CD4-positive, alpha-beta T cell treated with Interleukin-17A for 1 hour (primary cell): Measurements from ENCODE around the gene NOVA2.
A peak's percentile ranks its signal among the peaks of the same experiment; 100 is the strongest.

Source experiments
- DNase-seq: peaks from one replicate; pipeline ENCODE4 v3.0.0-alpha.2; 2020

The NOVA2 gene

DNA sequence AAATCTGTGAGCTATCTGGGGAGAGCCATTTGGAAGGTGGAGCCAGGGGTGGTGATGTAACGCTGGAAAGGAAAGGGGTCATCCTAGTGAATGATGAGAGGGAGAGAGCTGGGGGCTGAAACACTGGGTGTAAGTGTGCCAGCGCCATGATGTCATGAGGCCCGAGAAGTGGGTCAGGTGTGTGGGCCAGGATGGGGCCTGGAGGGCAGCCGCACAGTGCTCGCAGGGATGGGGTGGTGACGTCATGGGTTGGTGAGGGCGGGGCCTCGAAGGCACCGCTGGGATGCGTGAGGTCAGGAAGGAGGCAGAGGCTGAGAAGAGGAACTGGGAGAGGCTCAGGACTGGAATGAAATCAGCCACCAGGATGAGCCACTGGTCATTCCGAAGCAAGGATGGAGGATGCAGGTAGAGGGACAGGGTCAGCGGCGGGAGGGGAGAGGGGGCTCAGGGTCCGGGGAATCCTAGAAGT, 26.0 kb upstream of the NOVA2 start:
- peak; percentile 10 for DNase-seq

DNA sequence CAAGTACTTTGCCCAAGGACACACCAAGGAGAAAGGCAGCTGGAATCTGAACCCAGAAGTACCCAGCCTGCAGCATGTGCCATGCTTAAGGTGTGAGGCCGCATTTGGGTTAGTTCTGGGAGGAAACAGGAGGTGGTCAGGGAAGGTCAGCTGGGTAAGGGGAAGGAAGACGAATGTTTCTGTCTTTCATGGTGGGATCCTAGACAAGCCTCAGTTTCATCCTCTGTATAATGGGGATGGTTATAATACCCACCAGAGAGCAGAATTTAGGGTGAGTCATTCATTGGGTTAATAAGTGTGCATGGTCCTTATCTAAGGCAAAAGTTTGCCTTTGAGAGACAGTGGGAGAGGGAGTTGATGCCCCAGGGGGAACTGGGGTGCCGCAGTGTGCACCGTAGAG, 25.2 kb upstream of the NOVA2 start:
- no peak for DNase-seq

DNA sequence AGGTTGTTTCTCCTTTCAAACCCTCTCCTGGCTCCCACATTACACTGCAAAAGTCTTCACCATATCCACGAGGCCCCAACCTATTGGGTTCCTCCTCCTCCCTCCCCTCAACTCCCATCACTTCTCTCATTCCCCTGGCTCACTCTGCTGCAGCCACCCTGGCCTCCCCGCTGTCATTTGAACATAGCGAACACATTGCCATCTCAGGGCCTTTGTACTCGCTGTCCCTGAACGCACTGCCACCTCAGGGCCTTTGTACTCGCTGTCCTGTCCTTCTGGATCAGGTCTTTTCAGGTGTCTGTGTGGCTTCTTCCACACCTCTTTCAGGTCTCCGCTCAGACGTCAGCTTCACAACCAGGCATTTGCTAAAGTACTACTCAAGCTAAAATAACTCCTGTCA, 23.3 kb upstream of the NOVA2 start:
- no peak for DNase-seq

DNA sequence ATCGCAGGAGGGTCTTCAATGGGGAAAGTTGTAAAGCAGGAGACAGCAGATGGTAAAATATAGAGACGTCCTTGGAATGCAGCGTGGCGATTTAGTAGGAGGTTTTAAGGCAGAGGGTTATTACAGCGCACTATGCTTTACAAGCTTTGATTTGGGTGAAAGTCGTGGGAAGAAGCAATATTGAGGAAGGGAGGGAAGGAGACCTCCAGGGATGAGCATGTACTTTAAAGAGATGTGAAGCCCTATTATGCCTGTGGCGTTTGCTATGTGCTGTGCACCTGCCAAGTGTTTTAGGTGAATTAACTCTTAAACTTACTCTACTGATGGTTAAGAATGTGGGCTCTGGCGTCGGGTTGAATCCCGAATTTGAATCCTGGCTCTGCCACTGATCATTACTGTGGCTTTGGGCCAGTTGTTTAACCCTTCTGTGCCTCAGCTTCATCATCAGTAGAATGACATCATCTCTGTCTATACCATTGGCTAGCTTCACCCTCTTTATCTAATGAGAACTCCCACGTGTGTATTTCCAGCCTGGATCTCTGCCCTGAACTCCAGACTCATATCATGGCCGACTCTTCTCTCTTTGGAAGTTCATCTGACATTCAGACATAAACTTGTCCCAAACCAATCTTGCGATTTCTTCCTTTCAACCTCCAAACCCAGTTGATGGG, 22.2 kb upstream of the NOVA2 start:
- no peak for DNase-seq

DNA sequence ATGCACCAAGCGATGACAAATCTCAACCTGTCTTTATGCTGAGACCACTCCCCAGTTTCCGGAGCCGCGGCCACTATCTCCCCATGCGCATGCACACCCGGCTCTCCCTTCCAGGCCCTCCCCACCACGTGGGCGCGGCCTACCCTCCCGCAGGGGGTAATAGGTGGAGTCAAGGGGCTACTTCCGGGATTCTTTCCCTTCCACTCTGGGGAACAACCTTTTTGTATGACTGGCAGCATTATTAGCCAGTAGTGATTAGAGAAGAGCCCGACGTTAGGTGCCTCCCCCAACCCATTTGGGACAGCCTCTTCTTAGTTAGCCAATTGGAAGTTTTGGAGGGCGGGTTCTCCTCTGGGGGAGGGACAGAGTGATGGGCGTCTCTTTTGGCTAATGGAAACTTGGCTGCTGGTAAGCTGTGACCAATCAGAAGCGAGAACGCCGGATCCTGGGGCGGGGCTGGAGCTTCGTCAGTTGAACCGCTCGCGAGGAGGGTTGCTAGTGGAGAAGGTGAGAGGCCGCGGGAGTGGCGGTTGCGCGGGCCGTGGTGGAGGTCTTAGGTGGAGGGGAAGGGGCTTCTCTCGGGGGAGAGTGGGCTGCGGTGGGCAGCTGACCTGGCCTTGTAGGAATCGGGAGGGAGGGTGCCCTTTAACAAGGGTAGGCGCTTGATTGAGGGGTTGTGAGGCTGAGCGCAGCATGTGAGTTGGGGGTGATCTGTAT, 21.5 kb upstream of the NOVA2 start, which contains the start of gene CCDC61:
Gene CCDC61, plus strand, starts transcription at position 470 of the 717 bp plus-strand sequence. CDS start 7,552 bp downstream, outside the sequence.
- peak; percentile 100 for DNase-seq

DNA sequence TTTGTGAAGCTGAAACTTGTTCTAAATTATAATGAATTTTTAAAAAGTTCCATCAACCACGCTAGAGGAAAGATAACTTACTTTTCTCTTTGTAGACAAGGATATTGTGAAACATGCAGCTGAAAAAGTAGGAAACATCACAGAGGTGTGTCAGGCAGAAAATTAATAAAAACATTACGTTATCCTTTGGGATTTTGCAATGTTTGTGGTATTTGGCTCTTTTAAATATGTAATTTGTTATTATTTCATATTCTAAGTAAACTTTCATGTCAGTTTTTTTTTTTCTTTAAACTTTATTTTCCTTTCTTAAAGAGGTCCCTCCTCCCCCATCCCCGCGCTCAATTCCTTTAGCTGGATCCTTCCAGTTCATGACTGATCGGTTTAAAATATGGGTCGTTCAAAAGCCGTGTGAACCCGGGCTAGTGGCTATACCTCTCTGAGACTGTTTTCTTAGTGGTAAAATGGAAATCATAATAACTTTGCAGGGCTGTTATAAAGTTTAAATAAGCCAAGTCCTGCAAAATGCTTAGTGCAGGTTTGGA, 20.9 kb upstream of the NOVA2 start:
- no peak for DNase-seq

DNA sequence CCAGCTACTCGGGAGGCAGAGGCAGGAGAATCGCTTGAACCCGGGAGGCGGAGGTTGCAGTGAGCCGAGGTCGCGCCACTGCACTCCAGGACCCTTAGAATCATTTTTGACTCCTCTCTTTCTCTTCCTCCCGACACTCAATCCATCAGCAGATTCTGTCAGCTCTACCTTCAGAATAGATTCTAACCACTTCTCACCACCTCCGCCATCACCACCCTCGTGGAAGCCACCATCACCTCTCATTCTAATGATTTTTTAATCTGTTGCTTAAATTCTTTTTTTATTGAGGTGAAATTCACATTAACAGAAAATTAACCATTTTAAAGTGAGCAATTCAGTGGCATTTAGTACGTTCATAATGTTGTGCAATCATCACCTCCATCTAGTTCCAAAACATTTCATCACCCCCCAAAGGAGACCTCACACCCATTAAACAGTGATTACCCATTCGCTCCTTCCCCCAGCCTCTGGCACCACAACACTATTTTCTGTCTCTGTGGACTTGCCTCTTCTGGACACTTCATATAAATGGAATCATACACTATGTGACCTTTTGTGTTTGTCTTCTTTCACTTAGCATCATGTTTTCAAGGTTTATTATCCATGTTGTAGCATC, 16.6 kb upstream of the NOVA2 start:
- DNase-seq: no peak

DNA sequence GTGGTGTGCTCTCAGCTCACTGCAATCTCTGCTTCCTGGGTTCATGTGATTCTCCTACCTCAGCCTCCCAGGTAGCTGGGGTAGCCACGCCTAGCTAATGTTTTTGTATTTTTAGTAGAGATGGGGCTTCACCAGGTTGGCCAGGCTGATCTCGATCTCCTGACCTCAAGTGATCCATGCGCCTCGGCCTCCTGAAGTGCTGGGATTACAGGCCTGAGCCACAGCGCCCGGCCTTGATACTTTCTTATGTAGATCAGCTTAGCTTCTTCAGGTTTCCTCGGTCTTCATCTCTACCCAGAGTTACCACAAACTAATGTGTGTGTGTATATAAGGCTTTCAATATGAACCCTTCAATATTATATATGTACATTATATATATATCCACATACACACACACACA, 11.7 kb upstream of the NOVA2 start:
- no peak for DNase-seq

DNA sequence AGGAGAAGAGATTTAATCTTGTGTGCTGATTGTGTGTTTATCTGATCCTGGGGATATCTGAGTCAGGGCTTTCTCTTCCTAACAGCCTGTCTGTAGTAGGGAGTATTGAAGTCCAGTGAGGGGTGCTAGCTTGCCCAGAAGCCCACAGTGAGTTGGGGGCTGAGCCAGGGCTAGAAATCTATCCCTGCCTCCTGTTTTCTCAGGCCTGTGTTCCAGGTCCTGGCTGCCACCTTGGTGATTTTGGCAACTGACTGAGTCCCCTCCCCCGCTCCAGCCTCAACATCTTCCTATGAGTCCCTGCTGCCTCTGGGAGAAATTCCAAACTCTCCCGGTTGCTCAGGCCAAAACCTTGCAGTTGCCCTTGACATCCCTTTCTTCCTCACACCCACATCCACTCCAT, 7.7 kb upstream of the NOVA2 start:
- DNase-seq: no peak

DNA sequence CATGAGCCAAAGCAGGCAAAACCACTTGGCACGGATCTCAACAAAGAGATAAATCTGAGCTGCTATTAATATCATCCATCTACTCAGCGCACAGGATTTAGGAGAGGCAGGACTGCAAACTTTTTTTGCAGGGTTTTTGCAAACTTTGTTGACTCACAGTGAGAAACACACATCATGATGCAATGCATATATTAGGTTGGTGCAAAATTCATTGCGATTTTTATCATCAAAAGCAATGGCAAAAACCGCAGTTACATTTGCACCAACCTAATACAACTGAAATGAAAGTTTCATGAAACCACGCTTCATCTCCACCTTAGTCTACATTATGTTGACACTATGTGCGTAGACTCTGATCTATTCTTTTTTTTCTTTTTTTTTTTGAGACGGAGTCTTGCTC, 4.5 kb upstream of the NOVA2 start:
- DNase-seq: no peak

DNA sequence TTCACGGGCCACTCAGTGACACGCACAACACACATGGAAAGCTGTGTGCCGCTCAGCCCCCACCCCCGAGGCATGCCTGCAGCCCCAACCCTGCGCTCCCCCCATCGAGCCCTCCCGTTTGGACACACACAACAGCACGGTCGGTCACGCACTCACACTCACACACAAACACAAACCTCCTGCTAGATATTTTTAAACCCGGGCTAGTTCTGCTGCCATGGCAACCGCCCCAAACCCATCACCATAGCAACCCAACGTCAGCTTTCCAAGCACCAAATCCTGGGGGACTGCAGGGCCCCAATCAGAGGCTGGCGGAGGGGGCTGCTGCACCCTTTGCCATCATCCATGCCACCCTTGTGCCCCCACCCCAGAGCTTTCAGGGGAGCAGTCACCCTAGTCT, 2.5 kb upstream of the NOVA2 start:
- no peak for DNase-seq

DNA sequence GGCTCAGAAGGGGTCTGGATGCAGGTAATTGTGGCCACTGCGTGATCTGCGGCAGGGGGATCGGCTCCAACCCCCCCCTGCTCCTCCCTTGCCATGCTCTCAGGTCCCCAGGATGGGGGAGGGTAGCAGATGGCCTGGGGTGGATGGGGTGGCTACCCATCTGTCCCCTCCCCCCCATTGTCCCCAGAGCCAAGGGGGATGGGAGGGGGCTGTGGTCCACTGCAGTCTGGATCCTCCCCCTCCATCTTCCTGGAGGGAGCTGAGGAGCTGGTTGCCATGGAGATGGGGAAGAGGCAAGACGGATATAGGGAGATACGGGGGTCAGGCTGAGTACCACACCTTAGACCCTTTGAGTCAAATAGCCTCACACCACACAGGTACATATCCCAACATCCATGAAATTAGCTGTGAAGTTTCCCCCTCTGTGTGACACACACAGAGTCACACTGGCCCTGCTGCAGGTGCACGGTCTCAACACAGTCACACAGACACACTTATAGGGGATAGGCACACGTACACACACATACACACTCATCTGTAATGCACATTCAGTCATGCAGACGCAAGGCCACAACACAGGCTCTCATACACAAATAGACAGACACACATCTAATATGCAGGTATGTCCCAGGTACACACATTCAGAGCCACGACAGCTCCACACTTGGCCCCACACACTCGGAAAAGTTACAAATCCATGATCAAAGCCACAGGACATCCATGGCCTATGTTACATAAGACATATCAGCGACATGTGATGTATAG, 1.8 kb upstream of the NOVA2 start:
- no peak for DNase-seq

DNA sequence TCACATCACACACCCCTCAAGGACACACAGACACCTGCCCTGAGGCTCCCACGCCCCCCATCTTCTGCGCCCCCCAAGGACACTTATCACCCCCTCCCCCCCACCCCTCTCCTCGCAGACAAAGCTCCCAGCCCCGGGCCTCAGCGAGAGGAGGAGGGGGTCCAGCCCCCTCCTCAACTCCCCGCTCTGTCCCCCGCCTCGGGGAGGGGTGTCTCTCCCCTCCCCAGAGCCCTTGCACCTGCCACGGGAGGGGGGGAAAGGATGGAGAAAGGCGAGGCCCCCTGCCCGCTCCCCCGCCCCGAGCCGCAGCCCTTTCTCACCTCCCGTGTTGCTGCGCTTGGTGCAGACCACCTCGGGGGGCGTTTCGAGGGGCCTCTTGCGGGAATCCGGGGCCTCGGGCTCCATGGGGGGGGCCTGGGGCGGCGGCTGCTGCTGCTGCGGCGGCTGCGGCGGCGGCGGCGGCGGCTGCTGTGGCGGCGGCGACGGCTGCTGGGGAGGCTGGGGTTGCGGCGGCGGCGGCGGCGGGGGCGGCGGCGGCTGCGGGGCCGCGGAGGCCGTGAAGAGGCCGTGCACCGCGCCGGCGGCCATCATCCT, 621 bp downstream of the NOVA2 start:
- no peak for DNase-seq

DNA sequence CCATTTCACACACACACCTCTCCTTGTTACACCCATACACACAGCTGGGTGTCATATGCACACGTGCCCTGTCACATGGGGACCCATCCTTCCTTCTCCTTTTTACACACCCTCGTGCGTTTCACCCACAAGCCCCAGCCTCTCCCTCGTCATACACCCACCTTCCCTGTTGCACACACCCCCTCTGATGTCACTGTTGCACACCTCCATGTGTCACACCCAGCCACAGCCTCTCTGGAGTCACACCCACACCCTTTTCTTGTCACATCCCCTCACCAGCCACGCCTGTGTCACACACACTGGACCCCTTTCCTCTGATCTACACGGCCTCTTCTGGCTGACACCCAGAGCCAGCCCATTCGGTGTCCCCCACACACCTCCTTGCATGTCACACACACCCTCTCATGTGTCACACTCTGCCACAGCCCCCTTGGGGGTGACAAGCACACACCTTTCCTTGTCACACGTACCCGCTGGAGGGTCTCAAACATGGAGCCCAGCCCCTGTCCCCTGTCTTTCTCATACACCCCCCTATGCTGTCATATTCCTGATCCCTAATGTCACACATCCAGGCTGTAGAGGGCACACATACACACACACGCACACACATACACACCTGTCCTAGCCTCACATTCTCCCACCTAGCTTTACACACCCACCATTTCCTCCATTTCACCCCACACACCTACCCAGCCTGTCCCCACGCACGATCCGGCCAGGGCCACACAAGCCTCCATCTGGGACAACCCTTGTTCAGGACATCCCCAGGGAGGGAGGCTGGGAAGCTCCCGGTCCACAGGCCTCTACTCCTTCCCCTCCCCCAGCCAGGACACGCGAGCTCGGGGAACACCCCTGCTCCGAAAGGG, 1.4 kb downstream of the NOVA2 start:
- peak; percentile 26 for DNase-seq

DNA sequence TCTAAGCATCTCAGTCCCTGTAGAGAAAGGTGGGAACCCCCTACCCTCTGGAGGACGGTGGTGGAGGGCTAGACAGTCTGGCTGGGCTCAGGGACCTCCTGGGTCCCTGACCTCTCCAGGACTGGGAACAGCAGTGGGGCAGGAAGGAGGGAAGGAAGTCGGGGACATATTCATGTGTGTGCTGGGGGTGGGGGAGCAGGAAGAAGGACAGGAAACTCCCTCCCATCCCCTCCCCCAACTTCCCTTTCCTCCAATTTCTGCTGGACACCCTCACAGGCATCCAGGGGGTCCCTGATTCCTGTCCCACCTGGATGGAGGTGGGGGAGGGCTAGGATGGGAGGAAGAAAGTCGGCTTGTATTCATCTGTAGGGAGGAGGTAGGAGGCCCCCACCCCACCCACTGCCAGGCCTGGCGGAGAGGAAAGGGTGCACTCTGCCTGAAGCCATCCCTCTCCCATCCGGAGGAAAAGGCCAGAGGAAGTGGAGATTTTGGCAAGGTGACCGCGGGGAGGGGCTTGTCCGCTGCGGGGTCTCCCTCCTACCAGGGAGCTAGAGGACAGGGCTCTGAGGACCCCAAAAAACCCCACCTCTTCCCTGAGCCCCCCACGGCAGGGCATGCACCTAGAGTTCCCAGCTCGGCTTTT, 2.3 kb downstream of the NOVA2 start:
- no peak for DNase-seq

DNA sequence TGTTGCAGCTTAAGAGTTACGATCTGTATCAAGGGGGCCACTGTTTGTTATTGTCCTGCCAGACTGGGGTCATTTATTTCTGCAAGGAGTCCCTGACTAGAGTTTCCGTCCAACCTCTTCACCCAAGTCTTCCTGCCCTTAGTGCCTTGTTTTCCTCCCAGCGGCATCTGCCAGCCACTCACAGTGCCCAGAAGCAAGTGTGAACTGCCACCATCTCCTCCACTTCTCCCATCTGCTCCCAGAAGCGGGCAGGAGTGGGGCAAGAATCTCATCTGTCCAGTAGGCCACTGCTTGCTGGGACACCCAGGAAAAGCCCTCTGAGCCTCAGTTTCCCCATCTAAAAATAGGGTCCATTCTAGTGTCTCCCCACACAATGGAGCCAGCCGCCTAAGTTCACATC, 4.0 kb downstream of the NOVA2 start:
- DNase-seq: no peak

DNA sequence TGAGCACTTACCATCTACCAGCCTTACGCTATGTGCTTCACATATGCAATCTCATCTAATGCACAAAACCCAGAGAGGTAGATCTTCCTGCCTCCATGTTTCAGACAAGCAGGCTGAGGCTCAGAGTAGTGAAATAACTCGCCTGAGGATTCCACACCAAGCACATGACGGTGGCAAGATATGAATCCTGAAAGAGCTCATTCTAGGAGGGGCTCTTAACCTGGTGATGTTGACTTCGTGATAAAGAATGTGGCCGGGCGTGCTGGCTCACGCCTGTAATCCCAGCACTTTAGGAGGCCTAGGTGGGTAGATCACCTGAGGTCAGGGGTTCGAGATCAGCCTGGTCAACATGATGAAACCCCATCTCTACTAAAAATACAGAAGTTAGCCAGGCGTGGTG, 5.0 kb downstream of the NOVA2 start:
- DNase-seq: no peak

DNA sequence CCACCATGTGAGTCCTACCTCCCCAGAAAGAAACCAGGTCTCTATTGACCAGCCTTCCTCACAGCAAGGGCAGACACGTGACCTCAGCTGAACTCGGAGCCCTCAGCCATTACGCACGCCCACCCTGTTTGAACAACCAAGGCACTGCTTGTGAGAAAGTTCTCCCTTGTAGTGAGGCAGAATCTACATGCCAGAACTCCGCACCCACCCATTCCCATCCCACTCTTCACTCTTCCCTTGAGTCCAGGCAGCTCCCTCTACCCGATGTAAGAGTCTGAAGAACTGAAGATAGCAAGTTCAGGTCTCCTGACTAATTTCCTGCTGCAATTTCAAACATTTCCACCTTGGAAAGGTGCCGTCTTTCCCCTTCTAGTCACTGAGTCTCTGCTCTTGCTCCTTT, 6.4 kb downstream of the NOVA2 start:
- no peak for DNase-seq

DNA sequence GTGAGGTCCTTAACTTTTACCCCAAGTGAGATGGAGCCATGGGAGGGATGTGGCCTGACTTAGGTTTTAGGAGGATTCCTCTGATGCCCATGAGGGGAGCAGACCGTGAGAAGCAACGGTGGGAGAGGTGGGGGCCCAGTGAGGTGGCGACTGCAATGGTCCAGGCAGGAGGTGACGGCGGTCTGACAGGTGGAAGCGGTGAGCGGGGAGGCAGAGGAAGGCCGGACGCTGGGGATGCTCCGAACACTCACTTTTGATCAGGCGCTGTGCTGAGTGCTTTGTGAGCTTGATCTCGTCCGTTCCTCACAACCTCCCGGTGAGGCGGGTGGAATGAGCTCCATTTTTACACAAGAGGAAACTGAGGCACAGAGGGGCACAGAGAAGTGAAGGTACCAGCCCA, 11.6 kb downstream of the NOVA2 start:
- no peak for DNase-seq

DNA sequence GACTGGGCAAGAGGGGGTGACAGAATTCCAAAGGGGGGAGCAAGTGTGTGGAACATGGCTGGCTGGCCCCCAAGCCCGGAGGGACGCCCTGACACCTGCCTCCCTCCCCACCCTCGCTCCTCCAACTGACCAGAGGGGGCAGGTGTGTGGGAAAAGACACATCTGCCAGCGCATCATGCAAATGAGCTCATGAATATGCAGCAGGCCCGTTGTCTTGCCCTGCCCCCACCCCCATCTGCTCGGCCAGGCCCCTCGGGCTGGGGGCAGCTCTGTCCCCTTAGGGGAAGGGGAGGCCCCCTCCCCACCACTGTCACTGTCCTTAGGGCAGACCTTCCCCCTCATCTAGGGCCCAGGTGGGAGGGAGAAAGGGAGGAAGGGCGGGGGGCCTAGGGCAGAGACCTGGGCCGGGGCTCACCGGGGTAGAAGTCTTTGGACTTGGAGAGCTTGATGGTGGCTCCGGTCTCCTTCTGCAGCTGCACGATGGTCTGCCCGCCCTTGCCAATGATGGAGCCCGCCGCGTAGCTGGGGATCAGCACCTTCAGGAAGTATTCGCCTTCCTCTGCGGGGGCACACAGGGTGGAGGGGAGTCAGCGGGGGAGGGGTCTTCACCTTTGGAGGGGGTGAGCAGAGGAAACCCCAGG, 12.9 kb downstream of the NOVA2 start:
- DNase-seq: no peak
